C4-2B (cell line): Measurements from ENCODE around the gene A1CF.

Experiments used
- ZFX ChIP-seq: fragments of 450-650 bp; IDR thresholded peaks from 2 replicates; pipeline ENCODE4 v1.6.1; 2017
- TF ChIP-seq, protein P1 (sequence below): fragments of 450-650 bp; conservative IDR thresholded peaks from 2 replicates; pipeline ENCODE4 v1.5.1; 2017; ENCODE audit warnings: mild to moderate bottlenecking

DNA sequence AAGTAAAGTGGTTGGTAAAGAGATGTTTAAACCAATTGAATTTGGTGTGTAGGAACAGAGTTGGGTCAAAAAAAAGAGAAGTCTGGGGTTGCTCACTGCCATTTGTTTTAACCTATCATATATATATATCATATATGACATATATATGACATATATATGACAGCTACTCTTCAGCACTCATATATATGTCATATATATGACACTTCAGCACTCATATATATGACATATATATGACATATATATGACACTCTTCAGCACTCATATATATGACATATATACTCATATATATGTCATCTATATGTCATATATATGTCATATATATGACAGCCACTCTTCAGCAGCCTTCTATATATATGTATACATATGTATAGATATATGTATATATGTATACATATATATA lies 8.9 kb upstream of the A1CF start:
- TF ChIP-seq, protein P1, sequence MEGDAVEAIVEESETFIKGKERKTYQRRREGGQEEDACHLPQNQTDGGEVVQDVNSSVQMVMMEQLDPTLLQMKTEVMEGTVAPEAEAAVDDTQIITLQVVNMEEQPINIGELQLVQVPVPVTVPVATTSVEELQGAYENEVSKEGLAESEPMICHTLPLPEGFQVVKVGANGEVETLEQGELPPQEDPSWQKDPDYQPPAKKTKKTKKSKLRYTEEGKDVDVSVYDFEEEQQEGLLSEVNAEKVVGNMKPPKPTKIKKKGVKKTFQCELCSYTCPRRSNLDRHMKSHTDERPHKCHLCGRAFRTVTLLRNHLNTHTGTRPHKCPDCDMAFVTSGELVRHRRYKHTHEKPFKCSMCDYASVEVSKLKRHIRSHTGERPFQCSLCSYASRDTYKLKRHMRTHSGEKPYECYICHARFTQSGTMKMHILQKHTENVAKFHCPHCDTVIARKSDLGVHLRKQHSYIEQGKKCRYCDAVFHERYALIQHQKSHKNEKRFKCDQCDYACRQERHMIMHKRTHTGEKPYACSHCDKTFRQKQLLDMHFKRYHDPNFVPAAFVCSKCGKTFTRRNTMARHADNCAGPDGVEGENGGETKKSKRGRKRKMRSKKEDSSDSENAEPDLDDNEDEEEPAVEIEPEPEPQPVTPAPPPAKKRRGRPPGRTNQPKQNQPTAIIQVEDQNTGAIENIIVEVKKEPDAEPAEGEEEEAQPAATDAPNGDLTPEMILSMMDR, result no peak
- TF ChIP-seq ZFX, result no peak
